HG03064 (cell line): Measurements from ENCODE around the gene CRYGB.
"Not testable (repeated sequence)": the region's sequence is repeated elsewhere in the genome, so short reads cannot be mapped to it uniquely, and the experiment has no call there.

Experiments
- ATAC-seq: cut with Tn5 transposase; IDR thresholded peaks from one replicate; pipeline ENCODE4 v1.9.1; 2021; ENCODE audit warnings: low read depth; ENCODE audit not compliant: unreplicated experiment

The CRYGB gene

DNA sequence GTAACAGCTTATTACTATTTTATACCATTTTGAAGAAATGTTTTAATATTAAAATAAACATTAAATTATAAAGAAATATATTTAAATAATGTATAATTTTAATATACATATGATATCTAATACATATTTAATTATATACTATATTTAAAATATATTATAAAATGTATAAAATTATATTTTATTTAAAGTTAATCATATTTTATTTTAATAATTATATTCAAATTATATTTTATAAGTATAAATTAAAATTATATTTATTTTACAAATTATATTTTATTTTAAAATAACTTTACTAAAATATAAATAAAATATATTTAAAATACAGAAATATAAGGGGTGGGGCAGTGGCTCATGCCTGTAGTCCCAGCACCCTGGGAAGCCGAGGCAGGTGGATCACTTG, 23.7 kb downstream of the CRYGB start:
- no peak for ATAC-seq

DNA sequence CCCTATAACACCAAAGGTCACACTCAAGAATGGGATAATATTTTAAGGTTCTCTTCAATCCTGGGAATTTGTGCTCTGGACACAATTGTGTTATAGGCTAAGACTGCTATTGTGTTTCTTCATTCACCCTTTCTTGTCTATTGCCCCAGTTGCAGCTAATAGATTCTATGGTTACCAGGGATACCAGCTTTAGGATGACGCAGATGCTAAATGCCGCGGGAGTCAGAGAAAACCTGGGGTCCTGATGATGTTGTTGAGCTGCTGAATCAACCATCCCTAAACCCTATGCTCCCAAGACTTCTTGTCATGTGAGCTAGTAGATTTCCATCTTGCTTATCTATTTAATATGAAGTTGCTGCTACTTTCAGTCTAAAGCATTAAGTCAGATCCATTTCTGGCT, 27.0 kb downstream of the CRYGB start:
- no peak for ATAC-seq

DNA sequence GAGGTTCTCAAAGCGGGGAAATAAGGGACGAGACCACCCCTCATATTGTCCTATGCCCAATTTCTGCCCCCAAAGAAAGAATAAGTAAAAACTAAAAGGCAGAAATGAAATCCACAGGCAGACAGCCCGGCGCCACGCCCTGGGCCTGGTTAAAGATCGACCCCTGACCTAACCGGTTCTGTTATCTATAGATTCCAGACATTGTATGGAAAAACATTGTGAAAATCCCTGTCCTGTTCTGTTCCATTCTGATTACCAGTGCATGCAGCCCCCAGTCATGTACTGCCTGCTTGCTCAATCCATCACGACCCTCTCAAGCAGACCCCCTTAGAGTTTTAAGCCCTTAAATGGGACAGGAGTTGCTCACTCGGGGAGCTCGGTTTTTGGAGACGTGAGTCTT, 28.6 kb downstream of the CRYGB start:
- not testable (repeated sequence) for ATAC-seq

DNA sequence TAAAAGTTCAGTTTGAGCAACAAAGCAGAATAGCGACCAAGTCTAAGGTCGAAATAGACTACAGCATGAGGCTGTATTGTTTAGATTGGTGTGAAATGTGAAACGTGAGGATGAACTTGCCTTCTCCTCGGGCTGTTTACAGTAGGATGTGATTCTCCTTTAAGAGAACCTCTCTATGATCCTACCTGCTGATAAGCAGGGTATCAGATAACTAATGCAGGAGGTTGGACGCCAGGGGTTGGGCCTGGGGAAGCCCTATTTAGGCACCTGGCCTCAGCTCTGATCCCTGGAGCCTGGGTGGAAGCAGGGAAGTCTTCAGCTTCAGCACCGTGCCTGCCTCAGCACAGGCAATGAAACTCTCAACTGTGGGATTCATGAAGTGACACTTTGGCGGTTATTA, 33.0 kb downstream of the CRYGB start:
- ATAC-seq, result no peak

DNA sequence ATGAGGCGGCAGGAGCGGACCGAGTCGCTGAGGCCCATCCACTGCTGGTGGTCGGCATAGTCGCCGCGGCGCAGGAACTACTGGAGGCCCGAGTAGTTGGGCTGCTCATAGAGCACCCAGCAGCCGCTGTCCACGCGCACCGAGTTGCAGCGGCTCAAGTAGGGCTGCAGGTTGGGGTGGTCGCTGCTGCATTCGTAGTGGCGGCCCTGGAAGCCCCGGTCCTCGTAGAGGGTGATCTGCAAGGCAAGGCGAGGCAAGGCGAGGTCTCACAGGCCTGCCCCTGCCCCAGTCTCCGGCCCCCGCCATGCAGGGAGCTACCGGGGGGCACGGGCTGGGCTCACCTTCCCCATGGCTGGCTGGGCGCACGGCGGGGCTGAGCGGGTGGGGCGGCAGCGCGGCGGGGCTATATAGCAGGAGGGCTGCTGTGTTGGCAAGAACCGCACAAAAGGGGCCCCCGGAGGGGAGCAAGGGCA, 33.6 kb downstream of the CRYGB start:
- ATAC-seq, result not testable (repeated sequence)

DNA sequence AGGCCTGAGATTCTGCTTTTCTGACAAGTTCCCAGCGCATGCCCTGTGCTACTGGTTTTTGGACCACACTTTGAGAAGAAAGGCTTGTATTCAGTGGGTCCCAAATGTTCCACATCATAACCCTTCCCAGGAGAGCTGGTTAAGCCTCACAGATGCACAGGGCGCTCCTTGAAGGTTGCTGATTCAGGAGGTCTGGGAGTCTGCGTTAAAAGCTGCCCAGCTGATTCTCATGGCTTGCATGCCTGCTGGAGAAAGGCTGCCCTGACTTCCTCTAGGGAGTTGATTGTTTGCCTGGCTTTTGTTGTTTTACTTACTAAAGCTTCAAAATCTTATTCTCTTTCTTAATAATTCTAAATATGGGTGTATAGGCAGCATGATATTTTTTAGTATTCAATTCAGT, 42.3 kb downstream of the CRYGB start:
- ATAC-seq, result no peak

DNA sequence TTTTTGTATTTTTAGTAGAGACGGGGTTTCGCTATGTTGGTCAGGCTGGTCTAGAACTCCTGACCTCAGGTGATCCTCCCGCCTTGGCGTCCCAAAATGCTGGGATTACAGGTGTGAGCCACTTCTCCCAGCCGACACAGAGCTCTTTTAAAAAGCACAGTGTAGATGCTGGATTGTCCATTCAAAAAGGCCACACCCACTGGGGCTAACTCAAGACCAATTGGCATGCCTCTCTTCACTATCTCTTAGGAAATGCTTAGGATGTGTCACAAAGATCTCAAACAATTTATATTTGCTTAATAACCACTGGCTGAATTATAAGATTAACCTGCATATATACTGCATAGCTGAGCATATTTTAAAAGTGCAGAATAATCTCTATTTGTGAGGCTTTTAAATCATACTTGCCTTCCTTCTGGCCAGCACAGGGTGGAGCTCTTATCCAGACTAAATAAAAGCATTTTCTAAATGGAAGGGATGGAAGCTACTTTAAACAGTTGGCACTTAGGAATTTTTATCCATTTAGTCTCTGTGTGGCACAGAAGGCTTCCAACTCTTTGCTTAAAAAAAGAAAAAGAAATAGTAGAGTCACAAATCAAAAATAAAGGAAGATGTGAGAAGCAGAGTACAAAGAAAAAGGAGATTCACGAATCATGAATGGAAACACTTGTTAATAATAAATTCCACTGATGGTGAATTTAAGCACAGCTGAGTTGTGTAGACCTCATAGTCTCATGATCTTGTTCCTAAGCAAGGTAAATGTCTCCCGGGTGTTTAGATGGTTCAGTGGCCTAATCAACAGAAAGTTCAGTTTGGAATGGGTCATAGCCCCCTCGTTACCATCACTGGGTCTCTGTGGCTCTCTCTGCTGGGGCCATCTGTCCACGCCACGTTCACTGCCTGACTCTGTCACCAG, 44.0 kb downstream of the CRYGB start:
- no peak for ATAC-seq

DNA sequence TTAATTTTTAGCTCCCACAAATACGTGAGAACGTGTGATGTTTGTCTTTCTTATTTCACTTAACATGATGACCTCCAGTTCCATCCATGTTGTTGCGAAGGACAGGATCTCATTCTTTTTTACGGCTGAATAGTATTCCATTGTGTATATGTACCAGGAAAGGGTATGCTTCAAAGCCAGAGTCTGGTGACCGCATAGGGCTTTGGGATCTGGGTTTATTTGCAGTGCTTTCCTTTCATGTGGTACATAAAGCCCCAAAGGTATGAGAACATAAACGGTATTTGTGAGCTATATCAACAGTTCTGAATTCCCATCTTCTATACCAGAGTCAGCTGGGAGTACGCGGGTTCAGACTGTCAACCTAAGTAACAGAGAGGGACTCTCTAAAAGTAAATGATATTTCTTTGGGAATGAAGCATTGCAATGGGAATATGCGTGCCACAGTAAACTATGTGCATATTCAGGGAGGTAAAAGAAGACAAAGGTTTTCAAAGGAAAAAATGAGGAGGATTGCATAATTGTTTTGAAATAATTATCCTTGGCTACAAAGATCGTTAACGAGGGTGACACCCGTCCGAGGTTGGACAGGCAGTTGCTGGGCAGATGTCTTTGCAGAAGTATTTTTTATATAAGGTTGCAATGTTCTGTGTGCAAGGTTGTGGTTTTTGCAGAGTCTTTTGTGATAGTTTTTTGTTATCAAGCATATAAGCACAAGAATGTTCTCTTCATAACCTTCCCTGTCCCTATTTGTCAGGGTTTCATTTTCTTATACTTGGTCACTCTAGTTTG, 46.1 kb downstream of the CRYGB start:
- ATAC-seq, result no peak

DNA sequence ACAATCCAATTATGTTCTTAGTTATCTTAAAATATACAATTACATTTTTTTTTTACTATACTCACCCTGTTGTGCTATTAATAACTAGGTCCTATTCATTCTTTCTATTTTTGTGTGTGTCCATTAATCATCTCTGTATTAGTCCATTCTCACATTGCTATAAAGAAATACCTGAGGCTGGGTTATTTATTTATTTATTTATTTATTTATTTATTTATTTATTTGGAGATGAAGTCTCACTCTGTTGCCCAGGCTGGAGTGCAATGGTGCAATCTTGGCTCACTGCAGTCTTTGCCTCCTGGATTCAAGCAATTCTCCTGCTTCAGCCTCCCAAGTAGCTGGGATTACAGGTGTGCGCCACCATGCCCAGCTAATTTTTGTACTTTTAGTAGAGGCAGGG, 47.3 kb downstream of the CRYGB start:
- ATAC-seq, result not testable (repeated sequence)

DNA sequence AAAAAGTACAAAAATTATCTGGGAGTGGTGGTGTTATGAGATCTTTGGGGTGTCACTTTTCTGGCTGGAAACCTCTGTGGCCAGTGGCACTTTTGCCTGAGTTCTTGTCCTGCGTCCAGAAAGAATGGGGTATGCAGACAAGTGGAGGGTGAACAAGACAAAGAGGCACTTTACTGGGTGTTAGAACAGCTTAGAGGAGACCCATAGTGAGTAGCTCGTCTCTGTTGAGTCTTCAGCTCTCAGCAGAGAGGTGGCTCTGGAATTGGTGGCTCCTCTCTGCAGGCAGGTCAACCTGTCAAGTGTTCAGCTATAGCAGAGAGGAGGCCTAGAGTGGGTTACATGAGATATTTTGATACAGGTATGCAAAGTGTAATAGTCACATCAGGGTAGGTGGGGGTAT, 47.7 kb downstream of the CRYGB start:
- ATAC-seq, result no peak

DNA sequence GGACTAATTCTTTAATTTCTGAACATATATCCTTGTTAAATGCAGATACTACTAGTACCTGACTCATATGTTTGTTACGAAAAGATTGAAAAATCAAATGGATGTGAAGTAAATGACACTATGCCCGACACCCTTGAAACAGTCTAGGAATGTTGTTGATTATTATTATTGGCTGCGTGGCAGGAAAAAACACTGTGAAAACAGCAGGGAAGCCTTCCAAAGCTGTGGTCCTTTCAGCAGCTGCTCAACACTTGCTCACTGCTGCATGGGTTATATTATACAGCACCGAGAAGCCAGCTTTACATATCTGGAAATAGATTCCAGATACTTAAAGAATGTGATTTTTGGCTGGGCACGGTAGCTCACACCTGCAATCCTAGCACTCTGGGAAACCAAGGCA, 48.2 kb downstream of the CRYGB start:
- no peak for ATAC-seq

DNA sequence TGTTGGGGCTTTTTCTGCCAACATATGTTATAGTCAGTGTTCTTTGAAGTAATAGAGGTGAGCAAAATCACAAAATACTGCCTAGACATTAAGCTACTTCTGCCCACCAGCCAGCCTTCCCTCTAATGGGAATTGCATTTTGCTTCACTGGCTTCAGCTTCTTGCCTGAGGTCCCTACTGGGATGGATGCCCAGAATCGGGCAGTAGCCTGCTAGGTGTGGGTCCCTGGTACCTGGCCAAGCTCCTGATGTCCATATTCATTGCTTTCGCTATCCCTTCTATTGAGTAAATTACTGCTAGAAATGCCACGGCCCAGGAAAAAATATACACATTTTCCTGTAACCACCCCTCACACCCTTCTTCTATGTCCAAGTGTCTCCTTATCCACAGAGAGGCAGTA, 48.6 kb downstream of the CRYGB start:
- ATAC-seq, result no peak

DNA sequence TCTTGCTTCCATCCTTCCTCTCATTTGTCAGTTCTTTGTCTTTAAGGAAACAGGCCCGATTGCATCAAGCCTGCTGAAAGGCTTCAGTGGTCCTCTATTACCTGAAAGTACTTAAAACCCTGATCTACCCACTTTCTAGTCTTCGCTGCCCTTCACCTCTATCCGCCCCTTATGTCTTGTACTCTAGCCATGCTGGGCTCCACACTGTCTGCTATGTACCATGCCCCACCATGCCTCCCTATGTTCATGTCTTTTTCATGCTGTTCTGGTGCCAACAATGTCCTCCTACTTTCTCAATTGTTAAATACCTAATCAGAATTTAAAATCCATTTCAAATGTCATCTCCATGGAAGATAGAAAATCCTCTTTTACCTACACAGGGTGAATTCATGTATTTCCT, 49.9 kb downstream of the CRYGB start:
- no peak for ATAC-seq

DNA sequence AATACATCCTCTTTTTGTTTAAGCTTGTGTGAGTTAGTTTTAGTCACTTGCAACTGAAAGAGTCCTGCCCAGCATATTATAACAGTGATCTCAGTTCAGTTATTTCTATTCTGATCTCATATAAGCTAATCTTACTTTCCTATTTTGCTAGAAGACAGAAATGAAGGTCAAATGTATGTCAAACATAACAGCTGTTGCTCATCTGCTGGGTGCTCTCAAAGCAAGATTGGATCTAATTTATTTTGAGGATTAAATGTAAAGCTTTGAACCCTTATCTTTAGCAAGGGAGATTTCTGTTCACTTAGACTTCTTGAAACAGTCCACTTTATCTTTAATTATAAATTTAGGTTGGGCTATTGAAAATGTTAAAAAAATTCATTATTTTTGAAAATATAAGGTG, 52.8 kb downstream of the CRYGB start:
- ATAC-seq, result no peak
